ENCODE measurements around the gene NCS1.
"Not testable (repeated sequence)": the region's sequence is repeated elsewhere in the genome, so short reads cannot be mapped to it uniquely, and the experiment has no call there.

Gene NCS1

DNA sequence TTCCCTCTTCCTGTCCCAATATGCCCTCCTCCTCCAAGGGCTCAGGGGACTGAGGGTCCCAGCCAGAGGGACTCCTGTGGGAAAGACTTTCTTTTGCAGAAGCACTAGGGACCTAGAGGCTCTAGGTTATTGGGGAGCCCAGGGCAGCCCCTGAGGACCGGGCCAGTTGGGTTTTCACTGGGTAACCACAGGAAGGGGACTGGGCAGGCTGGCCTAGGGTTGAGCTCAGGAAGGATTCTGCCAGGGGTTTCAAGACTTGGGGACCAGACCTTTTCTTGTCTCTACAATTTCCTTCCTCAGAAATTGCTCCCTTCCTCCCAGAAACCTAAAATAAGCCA, 69.0 kb downstream of the NCS1 start:
- no peak for DNase-seq

DNA sequence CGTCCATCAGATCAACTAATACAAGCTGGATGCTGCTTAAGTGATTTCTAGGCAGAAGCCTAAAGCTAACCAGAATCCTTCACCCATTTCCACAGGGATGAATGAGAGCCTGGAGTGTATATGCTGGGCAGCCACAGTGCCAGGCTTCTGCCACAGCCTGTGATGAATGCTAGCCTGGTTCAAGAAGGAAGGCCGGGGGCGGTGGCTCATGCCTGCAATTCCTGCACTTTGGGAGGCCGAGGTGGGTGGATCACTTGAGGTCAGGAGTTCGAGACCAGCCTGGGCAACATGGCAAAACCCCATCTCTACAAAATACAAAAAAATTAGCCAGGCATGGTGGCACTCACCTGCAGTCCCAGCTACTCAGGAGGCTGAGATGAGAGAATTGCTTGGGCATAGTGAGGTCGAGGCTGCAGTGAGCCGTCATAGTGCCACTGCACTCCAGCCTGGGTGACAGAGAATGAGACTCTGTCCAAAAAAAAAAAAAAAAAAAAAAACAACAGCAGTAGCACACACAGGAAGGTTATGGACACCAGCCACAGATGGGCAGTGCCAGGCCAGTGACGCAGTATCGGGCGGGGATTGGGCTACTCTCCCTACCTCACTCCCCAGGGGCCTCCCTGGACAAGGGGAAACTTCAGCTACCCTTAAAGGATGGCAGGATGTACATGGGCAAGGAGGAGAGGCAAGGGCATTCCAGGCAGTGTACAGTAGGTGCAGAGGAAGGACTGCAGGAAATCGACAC, 70.2 kb downstream of the NCS1 start:
- DNase-seq = no peak

DNA sequence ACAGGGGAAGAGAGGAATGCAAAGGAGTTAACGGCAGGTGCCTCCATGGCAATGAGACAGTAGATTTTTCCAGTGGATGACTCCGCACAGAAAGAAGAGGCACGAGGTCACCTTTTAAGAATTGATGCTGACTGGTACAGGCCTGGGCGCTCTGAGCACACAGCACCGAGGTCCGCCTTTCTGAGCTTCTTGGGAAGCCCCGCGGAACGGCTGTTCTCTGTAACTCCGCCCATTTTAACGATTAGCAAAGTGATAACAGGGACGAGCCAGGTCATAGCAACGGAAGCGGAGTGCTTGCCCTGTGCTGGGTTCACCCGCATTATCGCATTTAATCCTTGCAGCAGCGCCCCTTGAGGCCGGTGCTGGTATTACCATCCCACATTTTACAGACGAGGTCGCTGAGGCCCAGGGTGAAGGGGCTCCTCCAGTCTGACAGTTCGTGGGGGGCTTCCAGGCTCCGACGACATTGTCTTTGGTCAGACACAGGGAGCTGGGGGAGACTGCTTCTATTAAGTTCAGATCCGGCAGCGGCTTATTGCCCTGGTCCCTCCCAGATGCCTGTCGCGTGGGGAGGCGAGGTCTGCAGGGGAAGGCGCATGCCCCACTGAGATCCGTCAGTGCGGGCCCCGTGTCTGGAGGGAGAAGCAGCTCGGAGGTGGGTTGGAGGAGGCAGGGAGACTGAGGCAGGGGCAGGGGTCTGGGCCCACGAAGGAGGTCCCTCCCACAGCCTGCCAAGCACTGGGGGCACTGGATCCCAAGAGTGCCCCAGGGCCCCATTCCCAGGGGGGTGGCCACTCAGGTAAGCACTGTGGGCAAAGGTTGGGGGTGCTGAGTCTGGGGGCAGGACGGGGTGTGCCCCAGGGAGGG, 71.0 kb downstream of the NCS1 start:
- DNase-seq = peak in 1 of 2 experiments; percentile 24

- DNase-seq = no peak
Measured at GRCh38 chr9:130243882-130244170, 71.6 kb downstream of the NCS1 start.

DNA sequence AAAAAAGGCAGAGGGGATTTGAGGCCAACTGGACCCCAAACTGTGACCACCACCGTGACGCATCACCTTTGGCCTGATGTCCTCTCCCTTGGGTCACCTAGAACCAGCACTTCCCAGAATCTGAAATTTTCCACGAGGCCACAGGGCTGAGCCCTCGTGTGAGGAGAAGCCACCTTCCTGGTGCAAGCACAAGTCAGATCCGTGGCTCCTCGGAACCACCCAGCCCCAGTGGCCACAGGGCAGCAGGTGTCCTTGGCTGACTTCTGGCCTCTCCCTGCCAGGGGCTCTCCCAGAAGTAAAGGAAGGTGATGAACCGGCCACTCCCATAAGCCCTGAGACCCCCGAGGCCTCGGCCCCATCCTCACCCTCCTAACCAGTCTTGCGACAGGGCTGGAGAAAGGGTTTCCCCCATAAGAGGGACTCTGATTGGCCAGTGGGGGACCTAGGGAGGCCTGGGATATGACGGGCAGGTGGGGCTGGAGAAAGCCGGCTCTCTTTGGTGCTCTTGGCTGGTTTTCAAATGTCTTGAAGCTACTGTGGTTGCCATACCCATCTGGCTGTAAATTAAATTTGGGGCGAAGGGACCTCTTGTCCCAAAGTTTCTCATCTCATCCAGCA, 72.5 kb downstream of the NCS1 start:
- no peak for DNase-seq

GRCh38 chr9:130245474-130245873, 73.3 kb downstream of the NCS1 start:
- no peak for DNase-seq

DNA sequence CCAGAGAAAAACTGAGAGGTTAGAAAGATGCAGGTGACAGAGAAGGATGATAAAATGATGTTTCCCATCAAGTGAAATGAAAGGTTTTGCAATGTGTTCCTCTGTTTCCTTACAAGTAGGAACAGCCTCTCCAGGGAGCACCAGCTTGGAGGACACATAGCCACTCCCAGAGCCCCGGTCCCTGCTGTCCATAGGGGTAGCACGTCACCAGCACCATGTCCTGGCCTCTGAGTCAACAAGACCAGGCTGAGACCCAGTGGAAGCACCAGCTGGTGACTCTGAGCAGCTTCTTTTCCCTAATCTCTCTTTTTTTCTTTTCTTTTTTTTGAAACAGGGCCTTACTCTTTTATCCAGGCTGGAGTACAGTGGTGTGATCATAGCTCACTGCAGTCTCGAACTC, 73.9 kb downstream of the NCS1 start:
- no peak for DNase-seq

DNA sequence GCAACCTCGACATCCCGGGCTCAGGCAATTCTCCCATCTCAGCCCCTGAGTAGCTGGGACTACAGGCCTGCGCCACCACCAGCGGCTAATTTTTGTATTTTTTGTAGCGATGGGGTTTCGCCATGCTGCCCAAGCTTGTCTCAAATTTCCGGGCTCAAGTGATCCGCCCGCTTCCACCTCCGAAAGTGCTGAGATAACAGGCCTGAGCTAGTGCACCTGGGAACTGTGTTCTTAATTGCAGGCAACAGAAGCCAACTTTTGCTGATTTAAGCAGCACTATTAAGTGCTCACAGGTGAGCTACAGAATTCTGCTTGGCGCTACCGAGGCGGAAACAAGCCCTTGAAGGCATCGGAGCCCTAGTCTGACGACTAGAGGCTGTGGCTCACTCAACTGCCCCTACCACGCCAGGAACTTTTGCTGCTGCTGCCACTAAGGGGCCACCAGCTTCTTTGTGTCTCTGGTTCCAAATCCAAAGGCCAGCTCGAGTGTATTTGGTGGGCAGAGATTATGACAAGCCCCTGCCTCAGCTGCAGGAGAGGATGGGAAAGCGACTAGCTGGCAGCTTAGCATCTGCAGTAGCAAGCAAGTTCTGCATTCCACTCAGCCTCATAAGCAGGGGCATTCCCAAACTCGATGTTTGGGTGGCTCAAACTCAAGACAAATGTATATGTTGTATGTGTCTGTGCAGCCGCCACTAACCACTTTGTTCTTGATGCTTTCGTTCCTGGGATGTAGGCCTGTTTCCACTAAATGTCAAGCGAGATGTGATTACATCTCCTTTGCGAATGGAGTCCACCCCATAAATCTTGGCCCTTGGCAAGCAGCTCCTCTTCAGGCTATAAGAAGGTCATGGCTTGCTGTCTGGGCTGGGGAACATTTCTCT, 82.8 kb downstream of the NCS1 start:
- no peak for DNase-seq

- no peak for DNase-seq
Measured at GRCh38 chr9:130255631-130256134, 83.5 kb downstream of the NCS1 start.

DNA sequence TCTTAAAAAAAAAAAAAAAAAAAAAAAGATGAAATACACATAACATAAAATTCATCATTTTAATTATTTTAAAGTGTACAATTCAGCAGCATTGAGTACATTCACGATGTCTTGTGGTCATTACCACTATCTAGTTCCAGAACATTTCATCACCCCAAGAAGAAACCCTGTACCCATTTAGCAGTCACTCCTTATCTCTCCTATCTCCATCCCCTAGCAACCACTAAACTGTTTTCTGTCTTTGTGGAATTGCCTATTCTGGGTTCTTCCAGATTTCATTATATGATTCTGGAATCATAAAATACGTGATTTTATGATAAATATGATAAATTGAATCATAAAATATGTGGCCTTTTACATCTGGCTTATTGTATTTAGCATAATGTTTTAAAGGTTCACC, 84.4 kb downstream of the NCS1 start:
- no peak for DNase-seq

- not testable (repeated sequence) for DNase-seq
Measured at GRCh38 chr9:130258137-130258536, 85.9 kb downstream of the NCS1 start.

- no peak for DNase-seq
Measured at GRCh38 chr9:130259044-130259443, 86.8 kb downstream of the NCS1 start.

DNA sequence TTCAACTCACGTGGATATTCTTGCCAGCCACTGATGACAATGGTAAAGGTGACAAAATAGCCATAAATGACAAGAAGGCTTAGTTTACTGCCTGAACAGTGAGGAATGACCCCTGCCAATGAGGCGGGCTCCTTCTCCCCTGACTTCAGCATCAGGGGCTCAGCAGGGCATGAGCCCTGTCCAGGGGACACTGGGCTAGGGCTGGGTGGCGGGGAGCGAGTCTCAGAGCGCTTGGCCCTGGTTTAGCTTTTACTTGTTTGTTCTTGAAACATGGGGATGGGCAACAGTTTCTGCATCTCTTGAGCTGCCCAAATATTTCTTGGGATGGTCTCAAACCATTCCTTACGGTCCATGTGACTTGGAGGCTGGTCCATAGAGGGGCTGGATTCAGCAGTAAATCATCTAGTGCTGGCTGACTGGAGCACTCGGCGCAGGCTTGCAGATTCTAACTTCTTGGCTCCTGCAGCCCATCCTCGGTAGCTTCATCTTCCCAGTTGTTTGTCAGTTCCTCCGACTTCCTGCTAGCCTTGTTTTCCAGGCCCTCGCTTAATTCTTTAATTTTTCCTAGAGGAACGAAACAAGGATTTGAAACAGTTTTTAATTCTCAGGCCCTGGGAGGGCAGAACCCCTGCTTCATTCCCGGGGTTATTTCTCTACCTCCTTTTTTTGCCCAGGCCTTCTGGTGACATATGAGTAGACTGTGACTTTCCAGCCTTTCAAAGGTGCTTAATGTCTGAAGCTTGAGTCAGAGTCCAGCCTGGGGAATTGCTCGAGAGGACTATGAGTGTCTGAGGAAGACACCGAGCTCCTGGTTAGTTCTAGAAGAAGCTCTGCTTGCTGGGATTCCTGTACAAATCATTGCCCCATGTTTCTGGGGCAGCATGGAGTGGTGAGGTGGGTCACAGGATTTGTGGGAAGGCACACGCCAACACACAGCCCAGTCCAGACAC, 88.9 kb downstream of the NCS1 start:
- no peak for DNase-seq

- no peak for DNase-seq
Measured at GRCh38 chr9:130262061-130262745, 90.0 kb downstream of the NCS1 start.

DNA sequence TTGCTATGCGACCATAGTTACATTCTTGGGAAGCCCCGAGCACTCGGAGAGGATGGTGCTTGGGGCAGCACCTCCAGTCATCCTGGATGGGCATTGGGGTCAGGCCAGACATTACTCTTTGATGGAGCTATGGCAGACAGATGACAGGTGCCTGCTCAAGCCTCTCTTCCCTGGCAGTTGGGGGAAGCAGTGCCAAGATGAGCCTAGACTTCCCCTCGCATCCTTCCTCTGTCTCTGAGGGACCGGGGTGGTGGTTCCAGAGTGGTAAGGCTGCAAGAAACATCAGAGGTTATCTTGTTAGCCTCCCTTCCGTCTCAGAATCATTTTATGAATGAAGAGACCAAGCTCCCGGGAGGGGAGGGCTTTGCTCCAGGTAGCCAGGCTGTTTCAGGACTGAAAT, 90.6 kb downstream of the NCS1 start:
- no peak for DNase-seq

DNA sequence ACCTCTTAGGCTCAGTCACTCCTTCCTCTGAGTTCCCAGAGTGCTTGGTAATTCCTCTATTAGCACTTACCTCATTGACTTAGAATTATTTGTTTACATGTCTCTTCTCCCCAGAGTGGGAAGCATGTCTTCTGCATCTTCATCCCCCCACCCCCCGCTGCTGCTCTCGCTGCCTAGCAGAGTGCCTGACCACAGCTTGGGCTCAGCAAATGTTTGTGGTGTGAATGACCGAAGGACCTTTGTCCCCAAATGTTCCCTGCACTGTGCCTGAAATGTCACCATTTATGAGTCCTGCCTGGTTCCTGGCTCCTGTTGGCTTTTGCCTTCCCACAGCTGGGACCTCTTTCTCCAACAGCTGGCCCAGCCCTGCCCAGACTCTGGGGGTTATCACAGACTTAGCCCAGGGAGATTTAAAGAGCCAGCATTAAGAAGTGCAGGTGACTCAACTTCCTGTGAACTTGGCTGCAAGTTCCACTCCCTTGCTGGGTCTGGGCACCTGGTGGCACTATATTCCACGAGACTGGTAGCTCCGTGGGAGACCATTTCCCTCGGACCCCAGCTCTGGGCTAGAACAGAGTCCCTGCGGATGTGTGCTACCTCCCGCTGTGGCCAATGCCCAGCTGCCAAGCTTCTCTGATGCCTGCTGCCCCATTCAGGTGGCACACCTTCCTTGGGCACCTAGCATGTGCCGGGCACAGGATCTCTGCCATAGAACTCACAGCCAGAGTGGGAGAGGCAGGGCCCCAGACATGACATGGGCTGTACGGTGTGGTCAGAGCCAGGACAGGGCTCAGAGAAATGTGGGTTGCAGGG, 91.6 kb downstream of the NCS1 start:
- peak in 1 of 2 experiments; percentile 18 for DNase-seq

DNA sequence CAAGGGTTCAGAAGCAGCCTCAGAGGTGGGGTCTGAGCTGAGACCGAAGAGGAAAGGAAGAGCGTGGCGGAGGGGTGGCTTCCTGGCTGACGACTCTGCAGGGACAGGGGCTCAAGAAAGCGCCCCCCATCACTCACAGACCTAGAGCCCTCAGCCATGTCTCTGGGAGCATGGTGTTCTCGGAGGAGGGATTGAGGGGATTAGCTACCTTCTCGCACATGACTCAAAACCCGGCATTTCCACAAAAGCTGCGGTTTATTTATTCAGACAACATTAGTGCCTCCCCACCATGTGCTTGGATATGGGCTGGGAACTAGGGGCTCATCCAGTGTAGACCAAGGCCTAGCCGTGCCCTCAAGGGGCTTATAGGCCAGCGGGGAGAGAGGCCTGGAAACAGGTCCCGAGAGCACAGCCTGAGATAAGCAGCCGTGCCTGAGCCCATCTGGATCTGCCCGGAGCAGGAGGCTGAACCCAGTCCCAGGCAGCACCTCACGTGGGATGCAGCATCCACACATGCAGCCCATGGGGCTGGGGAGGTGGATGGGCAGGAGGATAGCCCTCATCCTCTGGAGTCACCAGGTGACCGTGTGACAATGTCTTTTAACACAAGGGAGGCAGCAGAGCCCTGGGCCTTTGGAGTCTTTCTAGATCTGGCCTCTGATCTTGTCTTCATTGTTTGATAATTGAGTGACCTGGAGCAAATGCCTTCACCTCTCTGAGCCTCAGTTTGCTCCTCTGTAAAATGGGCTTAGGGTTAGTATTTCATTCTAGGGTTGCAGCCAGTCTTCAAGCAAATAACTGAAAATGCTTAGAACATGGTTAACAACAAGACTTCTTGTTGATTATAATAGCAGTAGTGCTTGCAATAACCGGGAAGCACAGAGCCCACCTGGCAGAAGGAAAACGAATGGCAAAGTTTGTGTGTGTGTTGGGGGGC, 92.5 kb downstream of the NCS1 start:
- DNase-seq = no peak

DNA sequence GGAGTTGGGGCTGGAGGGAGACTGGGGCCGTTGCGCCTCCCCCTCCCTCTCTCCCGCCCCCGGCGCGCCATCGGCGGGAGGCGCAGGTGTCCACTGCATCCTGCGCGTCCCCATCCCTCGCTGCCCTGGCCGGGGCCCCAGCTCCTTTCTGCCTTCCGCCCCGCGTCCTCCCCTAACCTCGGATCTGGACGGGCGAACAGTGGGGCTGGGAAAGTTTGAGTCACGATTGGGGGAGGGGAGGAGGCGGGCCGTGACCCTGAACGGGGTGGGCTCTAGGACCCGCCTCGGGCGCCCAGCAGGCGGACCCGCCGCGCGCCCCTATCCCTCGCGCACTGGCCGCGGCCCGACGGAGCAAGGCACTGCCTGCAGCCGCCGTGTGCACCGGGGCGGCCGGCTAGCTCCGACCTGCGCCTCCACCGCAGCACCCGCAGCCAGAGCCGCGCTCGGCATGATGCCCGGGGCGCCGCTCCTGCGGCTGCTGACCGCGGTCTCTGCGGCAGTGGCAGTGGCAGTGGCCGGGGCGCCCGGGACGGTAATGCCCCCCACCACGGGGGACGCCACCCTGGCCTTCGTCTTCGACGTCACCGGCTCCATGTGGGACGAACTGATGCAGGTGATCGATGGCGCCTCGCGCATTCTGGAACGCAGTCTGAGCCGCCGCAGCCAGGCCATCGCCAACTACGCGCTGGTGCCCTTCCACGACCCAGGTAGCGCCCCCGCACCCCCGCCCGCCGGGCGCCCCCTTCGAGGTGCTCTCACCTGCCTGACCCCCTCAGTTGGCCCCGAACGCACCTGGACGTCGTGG, 93.4 kb downstream of the NCS1 start, which contains the start of gene HMCN2:
Gene HMCN2, plus strand, starts transcription at position 330 of the 805 bp plus-strand sequence. Its CDS starts 119 bp downstream, at position 449.
- DNase-seq = no peak
